ENCODE data around the gene LY6G5B.

Gene LY6G5B

DNA sequence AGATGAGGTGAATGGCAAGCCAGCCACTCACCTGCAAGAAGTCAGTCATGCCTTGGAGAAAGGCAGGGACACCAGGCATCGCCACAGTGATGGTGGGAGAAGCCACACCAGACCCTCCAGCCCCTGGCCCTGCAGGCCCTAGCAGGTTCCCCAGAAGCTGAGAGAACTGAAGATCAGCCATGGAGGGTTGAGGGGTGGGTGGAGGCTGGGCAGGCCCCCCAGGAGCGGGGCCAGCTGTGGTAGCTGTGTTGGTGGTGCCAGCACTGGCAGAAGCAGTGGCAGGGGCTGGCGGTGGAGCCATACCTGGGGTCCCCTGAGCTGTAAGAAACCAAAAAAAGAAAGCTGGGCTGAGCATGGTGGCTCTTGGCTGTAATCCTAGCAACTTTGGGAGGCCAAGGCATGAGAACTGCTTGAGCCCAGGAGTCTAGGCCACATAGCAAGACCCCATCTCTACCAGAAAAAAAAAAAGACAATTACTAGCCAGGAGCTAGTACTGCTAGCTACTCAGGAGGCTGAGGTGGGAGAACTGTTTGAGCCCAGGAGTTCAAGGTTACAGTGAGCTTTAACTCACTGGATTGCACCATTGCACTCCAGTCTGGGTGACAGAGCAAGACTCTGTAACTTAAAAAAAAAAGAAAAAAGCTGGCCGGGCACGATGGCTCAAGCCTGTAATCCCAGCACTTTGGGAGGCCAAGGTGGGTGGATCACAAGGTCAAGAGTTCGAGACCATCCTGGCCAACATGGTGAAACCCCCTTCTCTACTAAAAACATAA, 26.8 kb upstream of the LY6G5B start:
- no peak for DNase-seq

DNA sequence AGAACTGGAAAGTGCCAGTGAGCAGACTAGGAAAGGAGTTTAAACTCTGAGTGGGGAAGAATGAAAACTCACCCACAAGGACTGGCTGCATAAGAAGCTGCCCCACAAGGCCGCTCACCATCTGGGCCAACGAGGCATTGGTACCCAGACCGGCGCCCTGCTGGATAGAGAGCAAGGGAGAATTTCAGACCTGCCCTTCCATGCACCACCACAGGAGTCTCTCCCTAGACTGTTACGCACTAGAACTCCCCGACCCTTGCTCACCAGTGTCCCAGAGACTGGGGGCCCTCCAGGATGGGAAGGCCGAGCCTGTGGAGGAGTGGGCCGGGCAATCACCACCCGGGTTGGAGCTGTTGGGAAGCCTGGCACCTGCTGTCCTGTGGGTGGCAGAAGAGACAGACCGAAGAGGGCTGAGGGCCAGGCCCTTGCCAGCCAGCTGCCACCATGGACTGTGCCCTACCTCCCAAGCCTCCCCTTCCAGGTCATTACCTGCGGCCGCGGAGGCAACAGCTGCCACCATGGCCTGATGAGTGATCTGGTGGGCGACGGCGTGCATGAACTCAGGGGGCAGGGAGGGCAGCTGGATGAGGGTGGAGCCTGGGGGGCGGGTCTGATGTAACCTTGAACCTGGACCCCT, 25.8 kb upstream of the LY6G5B start:
- no peak for DNase-seq

GRCh38 chr6:31645325-31645724, 24.5 kb upstream of the LY6G5B start:
- no peak for DNase-seq

GRCh38 chr6:31651602-31652191, 18.1 kb upstream of the LY6G5B start:
- peak; percentile 67 for DNase-seq

- DNase-seq, result peak; percentile 95
Observed at GRCh38 chr6:31652925-31653724, 16.7 kb upstream of the LY6G5B start.

DNA sequence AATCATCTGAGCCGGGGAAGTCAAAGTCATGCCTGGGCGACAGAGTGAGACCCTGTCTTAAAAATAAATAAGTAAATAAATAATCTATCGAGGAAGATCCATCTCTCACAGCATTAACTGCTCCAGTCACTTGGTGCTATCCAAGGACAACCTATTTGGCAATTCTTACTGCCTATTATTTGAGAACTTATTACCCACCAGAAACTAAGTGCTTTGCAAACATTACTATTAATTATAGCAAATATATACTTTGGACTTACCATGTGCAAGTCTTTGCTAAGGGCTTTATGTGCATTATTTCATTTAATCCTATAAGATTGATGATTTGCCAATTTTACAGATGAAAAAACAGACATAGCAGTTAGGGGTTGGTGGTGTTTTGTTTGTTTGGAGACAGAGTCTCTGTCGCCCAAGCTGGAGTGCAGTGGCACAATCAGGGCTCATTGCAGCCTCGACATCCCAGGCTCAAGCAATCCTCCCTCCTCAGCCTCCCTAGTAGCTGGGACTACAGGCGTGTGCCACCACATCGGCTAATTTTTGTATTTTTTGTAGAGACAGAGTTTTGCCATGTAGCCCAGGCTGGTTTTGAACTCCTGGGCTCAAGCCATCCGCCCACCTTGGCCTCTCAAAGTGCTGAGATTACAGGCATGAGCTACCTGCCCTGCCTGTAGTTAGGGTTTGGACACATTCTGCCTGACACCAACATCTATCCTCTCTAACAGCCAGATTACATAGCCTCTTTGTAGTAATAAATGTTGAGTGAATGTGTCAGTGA, 15.0 kb upstream of the LY6G5B start:
- DNase-seq, result no peak

DNA sequence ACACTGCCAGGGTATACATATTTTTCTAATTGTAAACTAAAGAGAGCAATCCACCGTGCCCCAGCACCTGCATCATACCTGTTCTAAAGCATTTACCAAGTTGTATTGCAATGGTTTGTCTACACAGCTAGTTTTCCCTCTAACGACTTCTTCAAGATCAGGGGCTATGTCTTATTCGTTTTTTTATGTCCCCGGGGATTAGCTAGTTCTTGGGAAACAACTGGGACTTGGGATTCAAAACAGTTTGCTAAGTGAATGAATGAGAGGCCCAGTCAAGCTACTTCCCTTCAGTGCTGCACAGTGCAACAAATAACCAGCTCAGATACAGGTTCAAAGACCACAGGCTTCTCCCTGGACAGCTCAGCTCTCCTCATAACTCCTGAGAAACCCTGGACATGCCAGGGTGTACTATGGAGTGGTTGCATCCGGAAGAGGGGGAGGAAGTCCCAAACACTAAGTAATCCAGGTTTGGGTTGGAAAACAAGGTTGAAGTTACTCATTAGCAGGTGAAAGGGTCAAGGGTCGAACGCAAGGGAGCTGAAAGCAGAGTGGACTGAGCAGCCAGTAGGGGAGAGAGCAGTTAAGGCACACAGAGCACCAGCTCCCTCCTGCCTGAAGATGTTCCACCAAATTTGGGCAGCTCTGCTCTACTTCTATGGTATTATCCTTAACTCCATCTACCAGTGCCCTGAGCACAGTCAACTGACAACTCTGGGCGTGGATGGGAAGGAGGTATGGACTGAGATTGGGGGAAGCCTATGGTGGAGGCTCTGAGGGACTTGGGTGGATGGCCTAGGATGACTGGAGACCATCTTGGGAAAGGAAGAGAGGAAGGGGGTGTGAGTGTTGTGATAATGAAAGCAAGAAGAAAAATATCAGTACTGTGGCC, 14.2 kb upstream of the LY6G5B start, which contains the start of gene APOM:
Gene APOM (plus strand): TSS at position 546 of the 889 bp plus-strand sequence. CDS start 73 bp downstream, at position 619.
- no peak for DNase-seq

DNA sequence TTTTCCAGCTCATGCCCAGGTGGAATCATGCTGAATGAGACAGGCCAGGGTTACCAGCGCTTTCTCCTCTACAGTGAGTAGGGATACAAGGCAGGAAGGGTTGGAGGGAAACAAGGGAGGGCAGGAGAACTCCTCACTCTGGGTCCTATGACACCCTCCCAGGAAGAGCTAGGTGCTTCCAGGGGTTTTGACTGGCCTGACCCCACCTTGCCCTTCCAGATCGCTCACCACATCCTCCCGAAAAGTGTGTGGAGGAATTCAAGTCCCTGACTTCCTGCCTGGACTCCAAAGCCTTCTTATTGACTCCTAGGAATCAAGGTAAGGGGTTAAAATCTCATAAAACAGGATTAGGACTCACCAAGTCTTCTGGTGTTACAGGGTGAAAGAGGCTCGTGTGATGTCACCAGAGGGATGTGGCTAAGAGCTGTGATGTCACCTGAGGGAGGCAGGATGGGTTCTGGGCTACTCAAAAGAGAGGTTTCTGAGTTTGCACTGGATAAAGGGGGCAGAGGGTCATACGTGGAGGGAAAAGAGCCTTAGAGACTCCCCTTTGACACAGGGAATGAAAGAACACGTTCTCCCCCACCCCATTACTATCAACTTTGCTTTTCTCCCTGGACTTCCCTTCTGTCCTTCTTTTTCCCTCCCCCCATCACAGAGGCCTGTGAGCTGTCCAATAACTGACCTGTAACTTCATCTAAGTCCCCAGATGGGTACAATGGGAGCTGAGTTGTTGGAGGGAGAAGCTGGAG, 12.2 kb upstream of the LY6G5B start:
- no peak for DNase-seq

GRCh38 chr6:31658158-31658688, 11.6 kb upstream of the LY6G5B start:
- DNase-seq, result no peak

DNA sequence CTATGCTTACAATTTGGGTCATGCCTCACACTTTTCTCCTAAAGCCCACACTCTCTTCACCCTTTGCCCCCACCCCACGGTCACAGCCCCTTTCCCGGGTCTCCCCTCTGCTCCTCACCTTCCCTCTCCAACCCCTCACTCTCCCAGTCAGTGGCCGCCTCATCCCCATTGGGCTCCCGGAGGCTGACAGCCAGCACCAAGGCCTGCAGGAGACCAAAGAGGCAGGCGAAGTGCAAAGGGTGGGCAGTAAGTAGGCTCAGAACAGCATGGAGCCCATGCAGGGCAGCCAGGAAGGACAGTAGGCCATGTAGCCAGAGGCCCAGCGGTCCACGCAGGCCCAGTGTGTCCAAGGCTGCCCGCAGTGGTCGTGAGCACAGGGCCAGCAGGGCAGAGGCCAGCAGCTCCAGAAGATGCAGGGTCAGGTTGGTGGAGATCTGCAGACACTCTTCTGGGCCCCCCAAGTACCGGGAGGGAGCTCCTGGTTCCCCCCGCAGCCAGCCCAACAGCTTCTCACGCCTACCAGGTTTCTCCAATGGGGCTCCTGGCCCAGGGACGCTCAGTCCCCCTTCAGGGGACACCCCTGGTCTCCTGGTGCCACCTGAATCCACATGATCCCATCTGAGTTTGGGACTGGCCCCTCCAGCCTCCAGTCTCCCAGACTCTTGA, 10.7 kb upstream of the LY6G5B start:
- no peak for DNase-seq

GRCh38 chr6:31659649-31660380, 10.0 kb upstream of the LY6G5B start:
- no peak for DNase-seq

DNA sequence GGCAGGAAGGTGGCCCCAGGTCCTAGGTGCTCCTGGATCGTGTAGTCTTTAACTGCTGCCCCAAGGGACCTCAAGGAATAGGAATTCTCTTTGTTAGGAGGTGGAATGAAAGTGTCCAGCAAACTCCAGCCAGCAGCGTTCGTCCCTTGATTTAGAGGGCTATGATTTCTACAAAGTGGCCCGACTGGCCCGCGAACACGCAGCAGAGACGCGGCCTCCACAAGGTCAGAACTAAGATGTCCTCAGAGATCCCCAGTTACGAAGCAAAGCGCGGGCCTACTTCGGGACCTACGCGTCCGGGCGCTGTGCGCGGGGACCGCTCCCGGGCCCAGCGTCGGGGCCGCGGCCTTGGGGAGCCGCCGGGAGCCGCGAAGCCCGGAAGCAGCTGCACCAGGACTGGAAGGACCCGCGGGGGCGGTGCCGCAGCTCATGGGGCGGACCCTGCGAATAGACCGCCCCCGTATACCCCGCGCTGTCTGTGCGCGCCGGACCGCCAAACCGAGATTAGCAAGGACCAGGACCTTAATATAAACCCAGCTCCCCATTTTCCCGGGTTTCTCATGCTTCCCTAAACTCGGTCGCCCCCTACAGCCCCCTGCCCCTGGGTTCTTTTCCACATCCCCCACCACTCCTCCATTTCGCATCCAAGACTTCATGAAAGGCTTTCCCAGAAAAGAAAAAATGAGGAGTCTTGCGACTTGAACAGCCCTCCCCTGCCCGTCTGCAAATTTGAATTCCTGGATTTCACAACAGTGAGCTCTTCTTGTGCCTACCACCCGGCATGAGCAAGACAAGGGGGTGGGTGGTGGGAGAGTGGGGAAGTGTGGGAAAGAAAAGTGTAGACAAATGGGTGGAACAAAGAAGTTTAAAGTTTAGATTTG, 9.2 kb upstream of the LY6G5B start, which contains the start of gene C6orf47:
Gene C6orf47 (minus strand): TSS at position 398 of the 881 bp plus-strand sequence. CDS start 831 bp downstream, outside the sequence.
- DNase-seq, result peak; percentile 62

DNA sequence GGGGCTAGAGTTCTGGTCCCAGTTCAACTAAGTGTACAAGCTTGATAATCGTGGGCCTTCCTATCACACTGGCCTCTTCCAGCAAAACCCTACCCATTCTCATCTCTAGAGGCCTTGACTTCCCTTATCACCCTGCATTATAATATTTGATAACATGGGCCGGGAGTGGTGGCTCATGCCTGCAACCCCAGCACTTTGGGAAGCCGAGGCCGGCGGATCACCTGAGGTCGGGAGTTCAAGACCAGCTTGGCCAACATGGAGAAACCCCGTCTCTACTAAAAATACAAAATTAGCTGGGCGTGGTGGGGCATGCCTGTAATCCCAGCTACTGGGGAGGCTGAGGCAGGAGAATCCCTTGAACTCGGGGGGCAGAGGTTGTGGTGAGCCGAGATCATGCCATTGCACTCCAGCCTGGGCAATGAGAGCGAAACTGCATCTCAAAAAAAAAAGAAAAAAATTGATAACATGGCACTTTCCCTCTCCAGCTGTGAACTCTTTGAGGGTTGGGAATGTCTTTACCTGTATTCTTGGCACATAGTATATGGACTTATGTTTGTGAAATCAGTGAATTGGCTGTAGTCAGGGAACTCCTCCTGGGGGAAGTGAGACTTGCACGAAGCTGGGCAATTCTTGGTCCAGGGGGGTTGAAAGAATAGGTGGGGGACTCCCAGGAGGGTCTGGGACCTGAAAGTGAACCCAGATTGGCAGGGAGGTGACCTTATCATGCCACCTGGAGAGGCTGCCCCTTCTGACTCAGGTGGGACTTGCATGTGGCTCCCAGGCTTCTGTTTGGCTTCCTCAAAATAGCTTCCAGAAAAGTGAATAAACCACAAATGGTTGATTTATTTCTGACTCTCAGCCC, 8.3 kb upstream of the LY6G5B start:
- no peak for DNase-seq

- DNase-seq, result no peak
Observed at GRCh38 chr6:31662124-31662723, 7.6 kb upstream of the LY6G5B start.

GRCh38 chr6:31663126-31663960, 6.4 kb upstream of the LY6G5B start:
- DNase-seq, result no peak

All from DMS79 (cell line).